Tibial nerve (tissue), 4 donors: Measurements from ENCODE around the gene CTNS.

Source experiments
- CTCF ChIP-seq, 5 experiments: fragments of 200-600 bp in 3 of 5; fragments of 450-650 bp in 2 of 5; sonication (generic) in 3 of 5; IDR thresholded peaks; one replicate each; pipeline ENCODE4 v1.5.1; 2016 to 2019; ENCODE audit warnings: antibody characterized with exemption in 5 of 5, mild to moderate bottlenecking in 3 of 5, moderate library complexity in 2 of 5
- EP300 ChIP-seq, 2 donors: sonication (generic); formaldehyde crosslinking; IDR thresholded peaks; one replicate each; pipeline ENCODE4 v1.6.1; 2017; ENCODE audit warnings: antibody characterized with exemption in 2 of 2, mild to moderate bottlenecking in 1 of 2
- POLR2A ChIP-seq, 2 donors: fragments of 450-650 bp; IDR thresholded peaks; one replicate each; pipeline ENCODE4 v1.6.1; 2017; ENCODE audit warnings: antibody characterized with exemption in 2 of 2, mild to moderate bottlenecking in 2 of 2, moderate library complexity in 2 of 2

GRCh38 chr17:3683054-3683511 is 46.5 kb downstream of the CTNS start:
- TF ChIP-seq CTCF (IDR thresholded peaks at IDR 0.05) (peak; percentile 64 to 91 (median 77)), POLR2A (IDR thresholded peaks at IDR 0.05) (no peak), EP300 (IDR thresholded peaks at IDR 0.05) (no peak)
